Panc1 (cell line): ENCODE measurements around the gene CMYA5. TPM values are rescaled to one million over a fixed set of nuclear protein-coding genes. Genes with fewer than 3 reads are reported as not detected.

Source experiments
- ATAC-seq: fragments of 200-7000 bp; cut with Tn5 transposase; 2 replicates; pipeline ENCODE4 v1.9.1; 2020; ENCODE audit warnings: mild to moderate bottlenecking, moderate library complexity
- BruUV-seq: library from RNA; stranded (reverse); fragments of 400-500 nt; replicated peaks from 2 replicates; lab custom pipeline; 2021; lab: Mats Ljungman, UMichigan
- CTCF ChIA-PET: fragments of 300-600 bp; sonication (Branson Sonifier 250); formaldehyde crosslinking; loops from one replicate; lab custom pipeline; 2022; ENCODE audit warnings: antibody characterized with exemption; lab: Charles Lee
- POLR2A ChIA-PET: fragments of 300-600 bp; sonication (Branson Sonifier 250); formaldehyde crosslinking; loops from one replicate; lab custom pipeline; 2022; ENCODE audit warnings: antibody characterized with exemption; lab: Charles Lee
- DNase-seq: peaks from one replicate; pipeline ENCODE4 v3.0.0-alpha.2; 2010; ENCODE audit warnings: low read depth, low spot score
- H3K27ac ChIP-seq: 2 replicates; pipeline ENCODE4 v1.5.1; 2011; ENCODE audit warnings: mild to moderate bottlenecking, low read length, inconsistent platforms
- H3K27me3 ChIP-seq: fragments of 200-500 bp; sonication (Bioruptor generic); 2 replicates; pipeline ENCODE4 v1.6.0; 2014; ENCODE audit warnings: low read length, inconsistent platforms; ENCODE audit not compliant: control insufficient read depth, insufficient read depth
- H3K36me3 ChIP-seq: fragments of 200-500 bp; sonication (Bioruptor generic); 2 replicates; pipeline ENCODE4 v1.5.1; 2014; ENCODE audit warnings: inconsistent platforms, mild to moderate bottlenecking, low read length, moderate library complexity; ENCODE audit not compliant: control insufficient read depth, insufficient read depth
- H3K4me1 ChIP-seq: 2 replicates; pipeline ENCODE4 v1.5.1; 2011; ENCODE audit warnings: inconsistent platforms, mild to moderate bottlenecking, low read length, moderate library complexity; ENCODE audit not compliant: control insufficient read depth, insufficient read depth
- H3K4me3 ChIP-seq, 2 experiments: 2 replicates each; pipeline ENCODE4 v1.5.1; 2011 to 2012; ENCODE audit warnings: low read depth in 2 of 2, low read length in 2 of 2, mild to moderate bottlenecking in 2 of 2, inconsistent platforms in 1 of 2, moderate library complexity in 1 of 2
- H3K9me3 ChIP-seq: fragments of 200-500 bp; sonication (Bioruptor generic); 2 replicates; pipeline ENCODE4 v1.5.1; 2014; ENCODE audit warnings: low read depth, mild to moderate bottlenecking, inconsistent platforms, low read length, moderate library complexity; ENCODE audit not compliant: control insufficient read depth, insufficient read depth
- CTCF ChIP-seq: fragments of 450-650 bp; IDR thresholded peaks from 2 replicates; pipeline ENCODE4 v1.5.1; 2017; ENCODE audit warnings: mild to moderate bottlenecking
- POLR2AphosphoS5 ChIP-seq: IDR thresholded peaks from 2 replicates; pipeline ENCODE4 v1.6.1; 2012; ENCODE audit warnings: mild to moderate bottlenecking, low read depth, low read length, moderate library complexity
- REST ChIP-seq, 2 experiments: IDR thresholded peaks; 2 replicates each; pipeline ENCODE4 v1.6.1; 2011 to 2012; ENCODE audit warnings: low read depth in 2 of 2, control low read depth in 1 of 2, low read length in 1 of 2, mild to moderate bottlenecking in 1 of 2, moderate library complexity in 1 of 2; ENCODE audit not compliant: insufficient read depth in 1 of 2
- SIN3A ChIP-seq: IDR thresholded peaks from 2 replicates; pipeline ENCODE4 v1.6.1; 2012; ENCODE audit warnings: low read depth, mild to moderate bottlenecking, low read length, moderate library complexity, borderline replicate concordance; ENCODE audit not compliant: insufficient read depth
- TCF7L2 ChIP-seq: IDR thresholded peaks from 2 replicates; pipeline ENCODE4 v1.6.1; 2011; ENCODE audit warnings: mild to moderate bottlenecking, low read depth, low read length, inconsistent platforms
- in situ Hi-C: cut with HindIII; loops from 2 replicates; pipeline ENCODE4 v1.10.0; 2016; ENCODE audit warnings: low sequenced_read_pairs, low pct_unique_long_range_greater_than_20kb
- intact Hi-C: fragments of 100-400 bp; cut with micrococcal nuclease; formaldehyde crosslinking; loops from one replicate; pipeline ENCODE4 v1.10.0; 2022; ENCODE audit not compliant: unreplicated experiment
- total RNA-seq: library from RNA; stranded (reverse); gene quantifications from one replicate; pipeline ENCODE4 v1.2.1, GENCODE V29; 2021; ENCODE audit not compliant: unreplicated experiment

CMYA5 gene
- total RNA-seq, 1 experiment from 2014 or later, result 0.31 TPM

DNA sequence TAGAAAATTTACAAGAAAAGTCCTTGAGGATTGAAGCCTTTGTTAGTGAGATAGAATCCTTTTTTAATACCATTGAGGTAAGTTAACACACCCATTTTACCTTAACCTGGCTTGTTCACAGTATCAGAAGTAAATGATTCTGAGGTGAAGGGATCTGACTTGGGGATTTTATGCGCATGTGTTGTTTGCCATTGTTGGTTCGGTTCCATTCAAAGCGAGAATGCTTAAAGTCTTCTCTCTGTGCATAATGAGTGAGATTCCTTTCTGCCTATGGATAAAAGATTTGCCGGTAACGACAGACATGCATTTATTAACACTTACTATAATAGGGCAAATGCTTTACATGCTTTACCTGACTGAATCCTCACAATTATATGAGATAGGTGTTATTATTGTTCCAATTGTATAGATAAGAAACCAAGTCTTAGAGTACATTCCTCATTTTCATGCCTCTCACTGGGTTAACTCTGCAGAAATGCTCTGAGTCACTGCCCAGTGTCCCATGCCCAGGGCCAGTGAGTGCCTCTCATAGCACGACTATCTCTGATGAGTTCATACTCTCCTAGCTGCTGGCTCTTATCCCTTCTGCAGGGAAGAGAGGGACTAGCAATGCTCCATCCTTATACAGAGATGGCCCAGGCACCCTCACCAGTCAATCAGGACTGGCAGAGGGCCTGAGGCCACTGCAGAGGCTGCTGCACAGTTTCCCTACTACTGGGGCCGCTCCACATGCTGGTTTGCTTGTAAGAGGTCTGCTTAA lies 54.4 kb downstream of the CMYA5 start (continued):
- TF ChIP-seq CTCF, result no peak

DNA sequence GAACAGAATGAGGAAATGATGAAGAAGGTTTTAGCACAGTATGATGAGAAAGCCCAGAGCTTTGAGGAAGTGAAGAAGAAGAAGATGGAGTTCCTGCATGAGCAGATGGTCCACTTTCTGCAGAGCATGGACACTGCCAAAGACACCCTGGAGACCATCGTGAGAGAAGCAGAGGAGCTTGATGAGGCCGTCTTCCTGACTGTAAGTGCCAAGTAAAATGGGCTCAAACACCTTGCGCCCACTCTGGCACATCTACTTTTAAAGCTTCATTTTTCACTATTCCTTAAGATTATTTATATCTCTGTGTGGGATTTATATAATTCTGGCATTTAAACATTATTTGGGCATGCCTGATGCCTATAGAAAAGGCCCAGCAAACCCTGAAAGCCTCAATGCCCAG lies 55.6 kb downstream of the CMYA5 start:
- BruUV-seq, result no TSS peak
- Histone ChIP-seq H3K27me3 (peaks cover 10% of the 10 kb centered on the region; the same call in 1 of the 2 replicates), H3K4me3 (no peak overlapping the region), H3K27ac (no peak overlapping the region), H3K4me1 (no peaks in the 10 kb centered on the region), H3K36me3 (no peaks in the 10 kb centered on the region), H3K9me3 (no peaks in the 10 kb centered on the region)
- in situ Hi-C loops, result no loop called here
- no peak for DNase-seq
- intact Hi-C loops, result no loop called here
- ChIA-PET CTCF (no interaction called here), POLR2A (no interaction called here)
- TF ChIP-seq TCF7L2, result no peak
- no peak for TF ChIP-seq SIN3A
- no peak for TF ChIP-seq CTCF
- no peak for TF ChIP-seq REST (IDR thresholded peaks at IDR 0.05; ENCODE audit: insufficient read depth in 1 of 2, low read depth in 2 of 2, low read length in 1 of 2)
- no peak for TF ChIP-seq POLR2AphosphoS5
- no peak for ATAC-seq
